Measurements from ENCODE around the gene DAGLB. TPM values are rescaled to one million over a fixed set of nuclear protein-coding genes. Genes with fewer than 3 reads are reported as not detected.

The DAGLB gene
- total RNA-seq, 4 donors from 2014 or later: 9.8 to 14.6 (median 12.0) TPM

- no peak for TF ChIP-seq POLR2A (IDR thresholded peaks at IDR 0.05; ENCODE audit: low read depth)
- TF ChIP-seq EP300 (IDR thresholded peaks at IDR 0.05): no peak
- TF ChIP-seq POLR2AphosphoS5 (IDR thresholded peaks at IDR 0.05): no peak
- no peak for TF ChIP-seq CTCF (IDR thresholded peaks at IDR 0.05)
- no peak for DNase-seq (ENCODE audit: extremely low spot score)
Measured at GRCh38 chr7:6409944-6410693, 37.6 kb downstream of the DAGLB start.

GRCh38 chr7:6409091-6409490, 38.7 kb downstream of the DAGLB start:
- Histone ChIP-seq H3K36me3 (peaks cover 74 to 100% (median 98%) of the 10 kb centered on the region in 4 donors), H3K4me1 (no peaks in the 10 kb centered on the region), H3K27me3 (no peaks in the 10 kb centered on the region), H3K4me3 (no peak overlapping the region), H3K27ac (replicated peaks in 1 of 4) (no peak overlapping the region), H3K9me3 (no peaks in the 10 kb centered on the region)
- intact Hi-C loops (cut with DNase I): no loop called here
- TF ChIP-seq CTCF (IDR thresholded peaks at IDR 0.05): no peak
- no peak for TF ChIP-seq POLR2AphosphoS5 (IDR thresholded peaks at IDR 0.05)
- WGBS: 96% methylated on average over 13 of the region's 14 CpGs
- no peak for DNase-seq (ENCODE audit: extremely low spot score)

More at GRCh38 chr7:6409944-6410693, 37.6 kb downstream of the DAGLB start:
- no peaks in the 10 kb centered on the region for H3K4me1 ChIP-seq
- H3K27me3 ChIP-seq: no peaks in the 10 kb centered on the region
- no peak overlapping the region for H3K4me3 ChIP-seq
- WGBS: 85% methylated on average over 33 of the region's 34 CpGs
- intact Hi-C loops (cut with DNase I): no loop called here
- H3K27ac ChIP-seq (replicated peaks in 1 of 4): no peak overlapping the region
- peaks cover 64 to 100% (median 94%) of the 10 kb centered on the region in 4 donors for H3K36me3 ChIP-seq
- H3K9me3 ChIP-seq: no peaks in the 10 kb centered on the region

- no peak for TF ChIP-seq POLR2A (IDR thresholded peaks at IDR 0.05; ENCODE audit: low read depth)
- TF ChIP-seq POLR2AphosphoS5 (IDR thresholded peaks at IDR 0.05): no peak
- no peak for TF ChIP-seq CTCF (IDR thresholded peaks at IDR 0.05)
- TF ChIP-seq EP300 (IDR thresholded peaks at IDR 0.05): no peak
- no peak overlapping the region for H3K27ac ChIP-seq (replicated peaks in 1 of 4)
- no peaks in the 10 kb centered on the region for H3K9me3 ChIP-seq
- H3K4me3 ChIP-seq: no peak overlapping the region
- intact Hi-C loops (cut with DNase I): no loop called here
- H3K4me1 ChIP-seq: no peaks in the 10 kb centered on the region
- no peaks in the 10 kb centered on the region for H3K27me3 ChIP-seq
- WGBS: 91% methylated on average over 4 of the region's 4 CpGs
- no peak for DNase-seq (ENCODE audit: extremely low spot score)
- peaks cover 83 to 100% (median 98%) of the 10 kb centered on the region in 4 donors for H3K36me3 ChIP-seq
Measured at GRCh38 chr7:6407434-6407833, 40.3 kb downstream of the DAGLB start.

GRCh38 chr7:6406121-6406520, 41.6 kb downstream of the DAGLB start:
- Histone ChIP-seq H3K27me3 (no peaks in the 10 kb centered on the region), H3K9me3 (no peaks in the 10 kb centered on the region), H3K4me1 (peaks cover 0 to under 1% (median 0%) of the 10 kb centered on the region in 4 donors), H3K27ac (replicated peaks in 1 of 4) (no peak overlapping the region), H3K36me3 (peaks cover 86 to 100% (median 96%) of the 10 kb centered on the region in 4 donors), H3K4me3 (no peak overlapping the region)
- TF ChIP-seq CTCF (IDR thresholded peaks at IDR 0.05) (no peak), EP300 (IDR thresholded peaks at IDR 0.05) (no peak), POLR2A (IDR thresholded peaks at IDR 0.05; ENCODE audit: low read depth) (no peak), POLR2AphosphoS5 (IDR thresholded peaks at IDR 0.05) (no peak)
- 90% methylated on average over 5 of the region's 5 CpGs for WGBS
- no peak for DNase-seq (ENCODE audit: extremely low spot score)
- intact Hi-C loops (cut with DNase I): no loop called here
